Activated CD8-positive, alpha-beta memory T cell treated with anti-CD3 and anti-CD28 coated beads, Interleukin-2, amount 50 U/mL, for 4 hours (primary cell): Measurements from ENCODE around the gene LRP10.

Source experiments
- DNase-seq: peaks from one replicate; pipeline ENCODE4 v3.0.0-alpha.2; 2020

LRP10 gene

GRCh38 chr14:22865424-22866405, 5.8 kb upstream of the LRP10 start:
- no peak for DNase-seq

- DNase-seq = no peak
Measured at GRCh38 chr14:22866874-22867273, 4.7 kb upstream of the LRP10 start.

DNA sequence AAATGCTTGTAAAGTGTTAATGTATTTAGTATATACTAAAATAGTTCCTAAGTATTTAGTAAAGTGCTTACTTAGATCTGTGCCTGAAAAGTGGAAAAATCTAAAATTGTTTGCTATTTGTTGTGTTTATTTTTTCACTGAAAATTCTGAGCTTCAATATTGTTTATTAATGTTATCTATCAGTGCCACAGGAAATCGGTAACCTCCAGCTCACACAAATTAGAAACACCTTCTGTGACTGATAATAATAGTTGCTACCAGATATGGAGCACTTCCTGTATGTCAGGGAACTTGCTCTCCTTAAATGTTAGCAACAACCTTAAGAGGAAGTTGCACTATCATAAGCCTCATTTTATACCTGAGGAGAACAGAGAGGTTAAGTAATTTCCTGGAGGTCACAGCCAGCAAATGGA, 723 bp upstream of the LRP10 start:
- DNase-seq = no peak

GRCh38 chr14:22872033-22872832, 693 bp downstream of the LRP10 start:
- peak; percentile 69 for DNase-seq

DNA sequence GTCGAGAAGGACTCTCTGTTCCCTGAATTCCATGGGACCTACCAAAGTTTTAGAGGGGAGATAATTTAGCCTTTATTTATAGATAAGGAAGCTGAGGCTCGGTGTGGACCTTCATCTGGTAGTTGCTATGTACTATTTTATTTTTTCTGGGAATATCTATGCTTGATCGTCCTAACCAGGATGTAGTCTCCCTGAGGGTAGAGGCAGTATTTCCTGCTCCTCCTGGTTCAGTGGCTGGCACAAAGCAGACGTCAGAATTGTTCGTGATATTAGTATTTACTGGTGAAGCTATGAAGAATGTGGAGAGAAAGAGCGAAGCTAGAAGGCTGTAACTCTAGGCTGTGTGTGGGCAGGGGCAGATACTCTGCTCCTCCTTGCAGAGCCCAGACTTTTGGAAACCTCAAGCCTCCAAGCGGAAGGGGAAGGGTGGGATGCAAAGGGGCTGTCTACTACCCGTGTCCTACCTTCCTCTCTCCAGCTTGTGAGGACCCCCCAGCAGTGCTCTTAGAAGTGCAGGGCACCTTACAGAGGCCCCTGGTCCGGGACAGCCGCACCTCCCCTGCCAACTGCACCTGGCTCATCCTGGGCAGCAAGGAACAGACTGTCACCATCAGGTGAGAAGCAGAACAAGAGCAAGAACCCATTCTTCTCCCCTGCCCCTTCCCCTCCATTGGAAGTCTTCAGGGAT, 1.4 kb downstream of the LRP10 start:
- no peak for DNase-seq

DNA sequence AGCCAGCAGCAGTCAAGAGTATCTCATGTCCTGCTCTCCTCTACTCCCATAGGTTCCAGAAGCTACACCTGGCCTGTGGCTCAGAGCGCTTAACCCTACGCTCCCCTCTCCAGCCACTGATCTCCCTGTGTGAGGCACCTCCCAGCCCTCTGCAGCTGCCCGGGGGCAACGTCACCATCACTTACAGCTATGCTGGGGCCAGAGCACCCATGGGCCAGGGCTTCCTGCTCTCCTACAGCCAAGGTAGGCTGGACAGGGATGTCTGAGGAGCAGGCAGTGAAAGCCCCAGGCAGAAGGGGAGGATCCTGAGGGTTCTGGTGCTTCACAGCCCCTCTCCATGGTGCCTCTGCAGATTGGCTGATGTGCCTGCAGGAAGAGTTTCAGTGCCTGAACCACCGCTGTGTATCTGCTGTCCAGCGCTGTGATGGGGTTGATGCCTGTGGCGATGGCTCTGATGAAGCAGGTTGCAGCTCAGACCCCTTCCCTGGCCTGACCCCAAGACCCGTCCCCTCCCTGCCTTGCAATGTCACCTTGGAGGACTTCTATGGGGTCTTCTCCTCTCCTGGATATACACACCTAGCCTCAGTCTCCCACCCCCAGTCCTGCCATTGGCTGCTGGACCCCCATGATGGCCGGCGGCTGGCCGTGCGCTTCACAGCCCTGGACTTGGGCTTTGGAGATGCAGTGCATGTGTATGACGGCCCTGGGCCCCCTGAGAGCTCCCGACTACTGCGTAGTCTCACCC, 3.6 kb downstream of the LRP10 start:
- DNase-seq = no peak

DNA sequence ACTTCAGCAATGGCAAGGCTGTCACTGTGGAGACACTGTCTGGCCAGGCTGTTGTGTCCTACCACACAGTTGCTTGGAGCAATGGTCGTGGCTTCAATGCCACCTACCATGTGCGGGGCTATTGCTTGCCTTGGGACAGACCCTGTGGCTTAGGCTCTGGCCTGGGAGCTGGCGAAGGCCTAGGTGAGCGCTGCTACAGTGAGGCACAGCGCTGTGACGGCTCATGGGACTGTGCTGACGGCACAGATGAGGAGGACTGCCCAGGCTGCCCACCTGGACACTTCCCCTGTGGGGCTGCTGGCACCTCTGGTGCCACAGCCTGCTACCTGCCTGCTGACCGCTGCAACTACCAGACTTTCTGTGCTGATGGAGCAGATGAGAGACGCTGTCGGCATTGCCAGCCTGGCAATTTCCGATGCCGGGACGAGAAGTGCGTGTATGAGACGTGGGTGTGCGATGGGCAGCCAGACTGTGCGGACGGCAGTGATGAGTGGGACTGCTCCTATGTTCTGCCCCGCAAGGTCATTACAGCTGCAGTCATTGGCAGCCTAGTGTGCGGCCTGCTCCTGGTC, 4.3 kb downstream of the LRP10 start:
- no peak for DNase-seq

DNA sequence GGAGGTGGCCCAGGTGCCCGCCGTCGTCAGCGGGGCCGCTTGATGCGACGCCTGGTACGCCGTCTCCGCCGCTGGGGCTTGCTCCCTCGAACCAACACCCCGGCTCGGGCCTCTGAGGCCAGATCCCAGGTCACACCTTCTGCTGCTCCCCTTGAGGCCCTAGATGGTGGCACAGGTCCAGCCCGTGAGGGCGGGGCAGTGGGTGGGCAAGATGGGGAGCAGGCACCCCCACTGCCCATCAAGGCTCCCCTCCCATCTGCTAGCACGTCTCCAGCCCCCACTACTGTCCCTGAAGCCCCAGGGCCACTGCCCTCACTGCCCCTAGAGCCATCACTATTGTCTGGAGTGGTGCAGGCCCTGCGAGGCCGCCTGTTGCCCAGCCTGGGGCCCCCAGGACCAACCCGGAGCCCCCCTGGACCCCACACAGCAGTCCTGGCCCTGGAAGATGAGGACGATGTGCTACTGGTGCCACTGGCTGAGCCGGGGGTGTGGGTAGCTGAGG, 5.5 kb downstream of the LRP10 start:
- DNase-seq = no peak

- no peak for DNase-seq
Measured at GRCh38 chr14:22878271-22879246, 7.0 kb downstream of the LRP10 start.

DNA sequence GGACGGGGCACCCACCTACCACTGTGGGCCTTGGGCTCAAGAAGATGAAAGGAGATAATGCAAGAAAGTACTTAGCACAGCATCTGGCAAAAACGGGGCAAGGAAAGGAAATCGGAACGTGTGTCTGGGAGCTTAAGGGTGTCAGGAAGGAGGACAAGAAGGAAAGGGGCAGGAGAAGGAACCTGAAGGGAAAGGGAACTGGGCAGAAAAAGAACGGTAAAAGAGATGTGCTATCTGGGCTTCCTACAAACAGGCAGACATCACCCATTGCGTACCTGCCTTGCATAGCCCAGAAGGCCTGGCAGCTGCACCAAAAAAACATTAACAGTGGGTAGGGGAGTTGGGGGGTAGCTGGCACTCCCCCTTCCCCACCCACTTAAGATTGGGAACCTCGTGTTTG, 10.5 kb downstream of the LRP10 start:
- DNase-seq = no peak

- peak; percentile 59 for DNase-seq
Measured at GRCh38 chr14:22882529-22883172, 11.1 kb downstream of the LRP10 start.

GRCh38 chr14:22883173-22883976, 11.8 kb downstream of the LRP10 start, which contains the start of gene REM2:
Gene REM2 (plus strand): TSS chr14:22883222. CDS start chr14:22883288, 66 bp downstream.
- no peak for DNase-seq

DNA sequence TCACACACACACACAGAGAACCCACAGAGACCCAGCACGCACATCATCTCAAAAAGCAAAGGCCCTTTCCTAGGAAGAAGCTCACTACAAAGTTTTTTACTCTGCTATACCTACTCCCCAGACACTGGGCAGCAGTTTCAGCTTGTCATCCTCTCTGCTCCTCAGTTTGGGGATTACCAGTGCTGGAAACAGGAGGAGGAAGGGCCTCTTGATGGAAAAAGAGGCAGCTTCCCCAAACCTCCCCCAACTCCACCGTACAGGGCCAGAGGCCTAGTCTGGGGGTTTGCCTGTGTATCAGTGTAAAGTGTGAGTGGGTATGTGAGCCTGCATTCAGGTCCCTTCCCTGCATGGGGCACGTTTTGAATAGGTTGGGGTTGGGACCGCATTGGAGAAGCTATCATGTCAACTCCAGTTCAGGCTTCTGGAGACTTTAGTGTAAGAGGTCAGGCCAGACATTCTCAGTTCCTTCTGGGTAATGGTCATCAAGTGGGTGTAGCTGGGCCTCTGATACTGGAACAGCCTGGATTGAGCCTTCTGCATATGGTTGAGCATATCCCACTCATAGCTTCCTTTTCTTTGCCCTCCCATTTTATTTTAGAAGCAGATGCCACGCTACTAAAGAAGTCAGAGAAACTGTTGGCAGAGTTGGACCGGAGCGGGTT, 12.7 kb downstream of the LRP10 start:
- no peak for DNase-seq

GRCh38 chr14:22884738-22885523, 13.4 kb downstream of the LRP10 start:
- no peak for DNase-seq

GRCh38 chr14:22885975-22886374, 14.4 kb downstream of the LRP10 start:
- no peak for DNase-seq

DNA sequence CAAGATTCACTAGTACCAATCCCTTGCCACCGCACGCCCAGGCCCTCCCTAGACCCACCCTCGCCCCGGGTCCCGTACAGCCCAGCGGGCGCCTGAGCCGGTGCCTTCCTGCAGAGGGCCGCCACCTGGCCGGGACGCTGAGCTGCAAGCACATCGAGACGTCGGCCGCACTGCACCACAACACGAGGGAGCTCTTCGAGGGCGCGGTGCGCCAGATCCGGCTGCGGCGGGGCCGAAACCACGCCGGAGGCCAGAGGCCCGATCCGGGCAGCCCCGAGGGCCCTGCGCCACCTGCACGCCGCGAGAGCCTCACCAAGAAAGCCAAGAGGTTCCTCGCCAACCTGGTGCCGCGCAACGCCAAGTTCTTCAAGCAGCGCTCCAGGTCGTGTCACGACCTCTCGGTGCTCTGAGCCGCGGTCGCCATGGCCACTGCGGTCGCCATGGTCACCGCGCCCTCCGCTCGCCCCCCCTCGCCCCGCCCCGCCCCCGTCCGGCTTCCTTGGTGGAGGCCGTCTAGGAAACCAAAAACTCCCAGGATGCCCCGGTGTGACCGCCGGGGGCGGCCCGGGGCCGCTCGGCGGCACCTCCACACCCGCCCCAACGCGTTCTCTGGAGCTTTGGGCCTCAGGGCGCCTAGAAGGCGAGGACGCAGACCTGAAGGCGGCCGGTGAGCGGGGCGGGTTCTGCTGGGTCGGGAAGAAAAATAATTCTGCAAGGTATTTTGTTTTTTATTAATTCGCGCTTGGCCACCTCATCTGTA, 15.1 kb downstream of the LRP10 start:
- DNase-seq = peak; percentile 62
